Lower leg skin (tissue), 3 donors: ENCODE measurements around the gene SEC61B.

Experiments
- CTCF ChIP-seq, 3 donors: fragments of 450-650 bp; IDR thresholded peaks; one replicate each; pipeline ENCODE4 v1.5.1; 2016; ENCODE audit warnings: antibody characterized with exemption in 3 of 3, mild to moderate bottlenecking in 3 of 3, moderate library complexity in 2 of 3
- POLR2A ChIP-seq, 2 donors: fragments of 450-650 bp; IDR thresholded peaks; one replicate each; pipeline ENCODE4 v1.6.1; 2016 to 2017; ENCODE audit warnings: antibody characterized with exemption in 2 of 2, mild to moderate bottlenecking in 1 of 2, moderate library complexity in 1 of 2

GRCh38 chr9:99211746-99212145 lies 10.3 kb upstream of the SEC61B start:
- TF ChIP-seq CTCF (IDR thresholded peaks at IDR 0.05) = no peak
- TF ChIP-seq POLR2A (IDR thresholded peaks at IDR 0.05) = no peak
